GM12878 (cell line): ENCODE measurements around the gene ST6GALNAC3. TPM values are rescaled to one million over a fixed set of nuclear protein-coding genes. Genes with fewer than 3 reads are reported as not detected.

Experiments
- ATAC-seq: fragments of 200-7000 bp; cut with Tn5 transposase; 3 replicates; pipeline ENCODE4 v1.9.1; 2020; ENCODE audit warnings: mild to moderate bottlenecking, moderate library complexity
- BruUV-seq: library from RNA; stranded (reverse); fragments of 400-500 nt; replicated peaks from 2 replicates; lab custom pipeline; 2021; lab: Mats Ljungman, UMichigan
- CTCF ChIA-PET: fragments of 300-600 bp; sonication (Branson Sonifier 250); formaldehyde crosslinking; extraction: SDS; loops from one replicate; lab custom pipeline; 2021; ENCODE audit warnings: inconsistent platforms; lab: Yijun Ruan, JAX
- POLR2A ChIA-PET: fragments of 350-600 bp; formaldehyde crosslinking; extraction: SDS; loops from one replicate; lab custom pipeline; 2021; ENCODE audit warnings: inconsistent platforms; lab: Charles Lee
- RAD21 ChIA-PET: fragments of 300-600 bp; sonication (Branson Sonifier 250); formaldehyde crosslinking; loops from one replicate; lab custom pipeline; 2023; ENCODE audit warnings: antibody characterized with exemption; ENCODE audit not compliant: unreplicated experiment; lab: Charles Lee
- SMC1A ChIA-PET: fragments of 300-600 bp; sonication (Branson Sonifier 250); formaldehyde crosslinking; loops from one replicate; lab custom pipeline; 2023; ENCODE audit not compliant: unreplicated experiment, uncharacterized antibody; lab: Charles Lee
- DNase-seq: peaks from one replicate; pipeline ENCODE4 v3.0.0-alpha.2; 2011; ENCODE audit warnings: low read depth, low spot score
- FAIRE-seq: peaks from 3 replicates; lab custom pipeline; 2011; peaks lifted over from hg19 to GRCh38; lab: Jason Lieb, UNC
- H2AFZ ChIP-seq: 2 replicates; pipeline ENCODE4 v1.6.0; 2011; ENCODE audit warnings: low read depth, low read length, control low read depth; ENCODE audit not compliant: control insufficient read depth
- H3K27ac ChIP-seq: 2 replicates; pipeline ENCODE4 v1.5.1; 2011; ENCODE audit warnings: control low read depth; ENCODE audit not compliant: control insufficient read depth, insufficient read depth
- H3K27me3 ChIP-seq, 2 experiments: replicated peaks in 1 of 2; 2 replicates each; pipeline versions ENCODE4 v1.6.0 to v1.6.1; 2011; ENCODE audit warnings: low read length in 1 of 2; ENCODE audit not compliant: control insufficient read depth in 2 of 2, insufficient read depth in 2 of 2
- H3K36me3 ChIP-seq, 2 experiments: 2 replicates each; pipeline ENCODE4 v1.5.1; 2011; ENCODE audit warnings: low read length in 1 of 2; ENCODE audit not compliant: control insufficient read depth in 2 of 2, insufficient read depth in 2 of 2
- H3K4me1 ChIP-seq: 2 replicates; pipeline ENCODE4 v1.6.1; 2011; ENCODE audit warnings: mild to moderate bottlenecking, low read length, moderate library complexity, mixed read lengths; ENCODE audit not compliant: control insufficient read depth, insufficient read depth
- H3K4me2 ChIP-seq: 2 replicates; pipeline ENCODE4 v1.6.0; 2011; ENCODE audit warnings: control low read depth; ENCODE audit not compliant: control insufficient read depth, insufficient read depth
- H3K4me3 ChIP-seq: fragments of 200-600 bp; sonication (generic); 2 replicates; pipeline ENCODE4 v1.5.1; 2016
- H3K79me2 ChIP-seq: 2 replicates; pipeline ENCODE4 v1.6.0; 2011; ENCODE audit warnings: low read length; ENCODE audit not compliant: control insufficient read depth, insufficient read depth
- H3K9ac ChIP-seq: 2 replicates; pipeline ENCODE4 v1.8.0; 2011; ENCODE audit warnings: low read length, control low read depth, mixed read lengths; ENCODE audit not compliant: control insufficient read depth, insufficient read depth
- H3K9me3 ChIP-seq: replicated peaks from 3 replicates; pipeline ENCODE4 v1.5.1; 2011; ENCODE audit warnings: mild to moderate bottlenecking, low read length; ENCODE audit not compliant: control insufficient read depth, insufficient read depth
- H4K20me1 ChIP-seq: 2 replicates; pipeline ENCODE4 v1.6.0; 2011; ENCODE audit not compliant: control insufficient read depth, insufficient read depth
- CBX3 ChIP-seq: fragments of 200-600 bp; sonication (generic); IDR thresholded peaks from 2 replicates; pipeline ENCODE4 v1.6.1; 2016; ENCODE audit warnings: low read depth, borderline replicate concordance
- DPF2 ChIP-seq: fragments of 450-650 bp; IDR thresholded peaks from 2 replicates; pipeline ENCODE4 v1.6.1; 2017; ENCODE audit warnings: mild to moderate bottlenecking
- ESRRA ChIP-seq: IDR thresholded peaks from 2 replicates; pipeline ENCODE4 v1.6.1; 2012; ENCODE audit warnings: mild to moderate bottlenecking, low read length, improper control_type of control experiment
- MEF2A ChIP-seq: IDR thresholded peaks from 2 replicates; pipeline ENCODE4 v1.6.1; 2011; ENCODE audit warnings: low read depth, mild to moderate bottlenecking, low read length, moderate library complexity; ENCODE audit not compliant: insufficient read depth
- MEF2B ChIP-seq: fragments of 450-650 bp; IDR thresholded peaks from 2 replicates; pipeline ENCODE4 v1.6.1; 2018; ENCODE audit warnings: mild to moderate bottlenecking, moderate library complexity; ENCODE audit not compliant: partially characterized antibody, poor library complexity, severe bottlenecking
- MYB ChIP-seq: fragments of 150-350 bp; IDR thresholded peaks from 2 replicates; pipeline ENCODE4 v1.6.1; 2014; ENCODE audit warnings: mild to moderate bottlenecking, low read depth, low read length, borderline replicate concordance
- NFXL1 ChIP-seq: fragments of 450-650 bp; IDR thresholded peaks from 2 replicates; pipeline ENCODE4 v1.6.1; 2017; ENCODE audit warnings: antibody characterized with exemption, mild to moderate bottlenecking, borderline replicate concordance
- NFYA ChIP-seq: IDR thresholded peaks from 2 replicates; pipeline ENCODE4 v1.6.1; 2011; ENCODE audit warnings: low read depth, mild to moderate bottlenecking, low read length, improper control_type of control experiment, borderline replicate concordance
- NR2F1 ChIP-seq: fragments of 450-650 bp; conservative IDR thresholded peaks from 2 replicates; pipeline ENCODE4 v1.6.1; 2017; ENCODE audit warnings: mild to moderate bottlenecking
- POLR2A ChIP-seq: IDR thresholded peaks from 2 replicates; pipeline ENCODE4 v1.6.1; 2011; ENCODE audit warnings: low read depth, mild to moderate bottlenecking, low read length
- RAD51 ChIP-seq: fragments of 450-650 bp; IDR thresholded peaks from 2 replicates; pipeline ENCODE4 v1.6.1; 2016; ENCODE audit warnings: moderate library complexity, mild to moderate bottlenecking, inconsistent platforms
- RCOR1 ChIP-seq: conservative IDR thresholded peaks from 2 replicates; pipeline ENCODE4 v1.6.1; 2012; ENCODE audit warnings: low read depth, low read length, improper control_type of control experiment
- SIX5 ChIP-seq: IDR thresholded peaks from 2 replicates; pipeline ENCODE4 v1.6.1; 2011; ENCODE audit warnings: mild to moderate bottlenecking, low read depth, low read length, moderate library complexity; ENCODE audit not compliant: severe bottlenecking
- SREBF1 ChIP-seq: IDR thresholded peaks from 2 replicates; pipeline ENCODE4 v1.6.1; 2012; ENCODE audit warnings: mild to moderate bottlenecking, low read length
- STAT3 ChIP-seq: IDR thresholded peaks from 2 replicates; pipeline ENCODE4 v1.6.1; 2011; ENCODE audit warnings: low read depth, low read length, improper control_type of control experiment
- ZNF622 ChIP-seq: fragments of 450-650 bp; IDR thresholded peaks from 2 replicates; pipeline ENCODE4 v1.6.1; 2017; ENCODE audit warnings: mild to moderate bottlenecking, inconsistent platforms
- WGBS: methylation state at CpG from one replicate; pipeline ENCODE4 v1.1.6; 2016; ENCODE audit warnings: low lambda C conversion rate; ENCODE audit not compliant: insufficient replicate concordance, insufficient coverage; ENCODE audit errors: missing lambda C conversion rate; 5-methylcytosine and 5-hydroxymethylcytosine counted together
- in situ Hi-C: fragments of 300-500 bp; cut with MboI; formaldehyde crosslinking; loops from 9 replicates; pipeline ENCODE4 v1.14.3; 2018; ENCODE audit warnings: mixed read lengths
- intact Hi-C: fragments of 100-400 bp; cut with micrococcal nuclease; formaldehyde crosslinking; loops from one replicate; pipeline ENCODE4 v1.14.2; 2022; ENCODE audit not compliant: unreplicated experiment
- polyA plus RNA-seq, 11 experiments: library from polyadenylated mRNA; depleted of rRNA in 4 of 11; unstranded in 6 of 11; stranded (reverse) in 5 of 11; fragments of >200 nt; fragmentation: Nextera tagmentation in 4 of 11; fragmentation: Illumina TruSeq in 1 of 11; extraction: Ambion mirVana in 4 of 11; extraction: Trizol in 1 of 11; gene quantifications; 1 replicate in 1 of 11; 2 replicates in 10 of 11; pipeline versions ENCODE4 v1.2.1 to v1.2.3, GENCODE V29; 2011 to 2016; ENCODE audit warnings: inconsistent platforms in 2 of 11, missing spikeins in 2 of 11, low read depth in 1 of 11
- total RNA-seq, 4 experiments: library from RNA; depleted of rRNA in 3 of 4; stranded (reverse); fragments of >200 nt in 3 of 4; fragmentation: Illumina TruSeq in 1 of 4; extraction: Trizol in 1 of 4; gene quantifications; 2 replicates each; pipeline versions ENCODE4 v1.2.1 to v1.2.3, GENCODE V29; 2013 to 2021
- TF ChIP-seq, protein P1 (sequence below): IDR thresholded peaks from 2 replicates; pipeline ENCODE4 v1.6.1; 2012; ENCODE audit warnings: low read depth, low read length, improper control_type of control experiment
- TF ChIP-seq, protein P2 (sequence below): fragments of 450-650 bp; conservative IDR thresholded peaks from 2 replicates; pipeline ENCODE4 v1.6.1; 2017; ENCODE audit warnings: mild to moderate bottlenecking, moderate library complexity
- TF ChIP-seq, protein P3 (sequence below): IDR thresholded peaks from 2 replicates; pipeline ENCODE4 v1.6.1; 2012; ENCODE audit warnings: low read length, inconsistent platforms

Gene ST6GALNAC3
- total and polyA plus RNA-seq, 10 of the 15 experiments (the other 5 are each of a cell fraction or from before 2014, with no cell fraction given) = 0.04 to 0.68 (median 0.18) TPM; not detected in 3

DNA sequence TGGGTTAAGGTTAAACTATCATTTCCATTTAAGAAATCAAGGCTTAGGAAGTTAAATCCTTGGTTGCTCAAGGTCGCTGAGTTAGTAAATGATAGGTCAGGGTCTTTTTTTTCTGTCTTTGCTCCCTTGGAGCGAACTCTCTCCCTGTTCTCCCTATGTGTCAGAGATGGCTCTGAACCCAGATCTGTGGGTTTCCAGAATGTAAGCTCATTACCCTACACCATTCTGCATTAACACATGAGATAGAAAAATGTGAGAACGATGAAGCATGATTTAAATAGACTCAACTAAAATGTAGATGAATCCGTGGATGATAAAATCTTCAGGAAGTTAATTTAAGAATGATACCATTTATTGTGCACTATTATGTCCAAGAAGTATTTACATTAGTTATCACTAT, 25.0 kb upstream of the ST6GALNAC3 start:
- WGBS = 26% methylated on average over 4 of the region's 4 CpGs
- ATAC-seq = no peak
- ChIA-PET POLR2A (no interaction called here), CTCF (no interaction called here), RAD21 (no interaction called here), SMC1A (interaction anchor here (1.0 kb wide), 1 partner anchor 13 kb away, joined by 3 read pairs; no protein-coding TSS in a partner anchor)
- TF ChIP-seq ESRRA (no peak), NR2F1 (no peak), MEF2B (no peak), POLR2A (no peak), SREBF1 (no peak), RCOR1 (no peak), DPF2 (no peak), SIX5 (no peak), ZNF622 (no peak), RAD51 (no peak), MYB (no peak), MEF2A (no peak), CBX3 (no peak), NFXL1 (no peak), STAT3 (no peak), NFYA (no peak)
- TF ChIP-seq, protein P1, sequence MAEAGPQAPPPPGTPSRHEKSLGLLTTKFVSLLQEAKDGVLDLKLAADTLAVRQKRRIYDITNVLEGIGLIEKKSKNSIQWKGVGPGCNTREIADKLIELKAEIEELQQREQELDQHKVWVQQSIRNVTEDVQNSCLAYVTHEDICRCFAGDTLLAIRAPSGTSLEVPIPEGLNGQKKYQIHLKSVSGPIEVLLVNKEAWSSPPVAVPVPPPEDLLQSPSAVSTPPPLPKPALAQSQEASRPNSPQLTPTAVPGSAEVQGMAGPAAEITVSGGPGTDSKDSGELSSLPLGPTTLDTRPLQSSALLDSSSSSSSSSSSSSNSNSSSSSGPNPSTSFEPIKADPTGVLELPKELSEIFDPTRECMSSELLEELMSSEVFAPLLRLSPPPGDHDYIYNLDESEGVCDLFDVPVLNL = no peak
- TF ChIP-seq, protein P2, sequence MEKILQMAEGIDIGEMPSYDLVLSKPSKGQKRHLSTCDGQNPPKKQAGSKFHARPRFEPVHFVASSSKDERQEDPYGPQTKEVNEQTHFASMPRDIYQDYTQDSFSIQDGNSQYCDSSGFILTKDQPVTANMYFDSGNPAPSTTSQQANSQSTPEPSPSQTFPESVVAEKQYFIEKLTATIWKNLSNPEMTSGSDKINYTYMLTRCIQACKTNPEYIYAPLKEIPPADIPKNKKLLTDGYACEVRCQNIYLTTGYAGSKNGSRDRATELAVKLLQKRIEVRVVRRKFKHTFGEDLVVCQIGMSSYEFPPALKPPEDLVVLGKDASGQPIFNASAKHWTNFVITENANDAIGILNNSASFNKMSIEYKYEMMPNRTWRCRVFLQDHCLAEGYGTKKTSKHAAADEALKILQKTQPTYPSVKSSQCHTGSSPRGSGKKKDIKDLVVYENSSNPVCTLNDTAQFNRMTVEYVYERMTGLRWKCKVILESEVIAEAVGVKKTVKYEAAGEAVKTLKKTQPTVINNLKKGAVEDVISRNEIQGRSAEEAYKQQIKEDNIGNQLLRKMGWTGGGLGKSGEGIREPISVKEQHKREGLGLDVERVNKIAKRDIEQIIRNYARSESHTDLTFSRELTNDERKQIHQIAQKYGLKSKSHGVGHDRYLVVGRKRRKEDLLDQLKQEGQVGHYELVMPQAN = no peak
- TF ChIP-seq, protein P3, sequence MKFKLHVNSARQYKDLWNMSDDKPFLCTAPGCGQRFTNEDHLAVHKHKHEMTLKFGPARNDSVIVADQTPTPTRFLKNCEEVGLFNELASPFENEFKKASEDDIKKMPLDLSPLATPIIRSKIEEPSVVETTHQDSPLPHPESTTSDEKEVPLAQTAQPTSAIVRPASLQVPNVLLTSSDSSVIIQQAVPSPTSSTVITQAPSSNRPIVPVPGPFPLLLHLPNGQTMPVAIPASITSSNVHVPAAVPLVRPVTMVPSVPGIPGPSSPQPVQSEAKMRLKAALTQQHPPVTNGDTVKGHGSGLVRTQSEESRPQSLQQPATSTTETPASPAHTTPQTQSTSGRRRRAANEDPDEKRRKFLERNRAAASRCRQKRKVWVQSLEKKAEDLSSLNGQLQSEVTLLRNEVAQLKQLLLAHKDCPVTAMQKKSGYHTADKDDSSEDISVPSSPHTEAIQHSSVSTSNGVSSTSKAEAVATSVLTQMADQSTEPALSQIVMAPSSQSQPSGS = no peak
- in situ Hi-C loops = no loop called here
- no peaks in the 10 kb centered on the region for H3K9me3 ChIP-seq
- H3K4me2 ChIP-seq = no peak overlapping the region
- no peaks in the 10 kb centered on the region for H3K4me1 ChIP-seq
- no peak overlapping the region for H3K27ac ChIP-seq
- H4K20me1 ChIP-seq = no peaks in the 10 kb centered on the region
- H3K36me3 ChIP-seq = no peaks in the 10 kb centered on the region
- H3K79me2 ChIP-seq = no peaks in the 10 kb centered on the region
- no peaks in the 10 kb centered on the region; a peak in 1 of 4 replicates for H3K27me3 ChIP-seq
- BruUV-seq = no TSS peak
- no peak overlapping the region for H3K4me3 ChIP-seq
- DNase-seq = no peak
- intact Hi-C loops = no loop called here
- H3K9ac ChIP-seq = no peak overlapping the region
- H2AFZ ChIP-seq = no peak overlapping the region
- no peak for FAIRE-seq
